ENCODE results near the gene KIRREL2.
"Not testable (repeated sequence)": the region's sequence is repeated elsewhere in the genome, so short reads cannot be mapped to it uniquely, and the experiment has no call there.

KIRREL2 gene

GRCh38 chr19:35856546-35857149 lies at the start of gene KIRREL2:
Gene KIRREL2 (plus strand): TSS chr19:35856911. CDS start chr19:35857120, 209 bp downstream.
- DNase-seq: no peak

DNA sequence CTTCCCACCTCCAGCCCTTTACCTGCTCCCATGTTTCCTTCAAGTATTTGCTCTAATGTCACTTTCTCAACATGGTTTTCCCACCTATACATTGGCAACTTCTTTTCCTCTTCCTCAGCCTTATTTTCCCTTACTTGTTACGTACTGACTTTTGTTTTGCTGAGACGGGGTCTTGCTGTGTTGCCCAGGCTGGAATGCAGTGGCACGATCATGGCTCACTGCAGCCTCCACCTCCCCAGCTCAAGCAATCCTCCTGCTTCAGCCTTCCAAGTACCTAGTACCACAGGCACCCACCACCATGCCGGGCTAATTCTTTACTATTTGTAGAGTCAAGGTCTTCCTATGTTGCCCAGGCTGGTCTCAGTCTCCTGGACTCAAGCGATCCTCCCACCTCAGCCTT lies 49.1 kb upstream of the KIRREL2 start:
- no peak for DNase-seq

- DNase-seq: no peak
Observed at GRCh38 chr19:35811317-35812219, 45.1 kb upstream of the KIRREL2 start.

GRCh38 chr19:35812220-35813042 lies 44.3 kb upstream of the KIRREL2 start, which contains the start of gene PRODH2:
Gene PRODH2 (minus strand): TSS chr19:35812845. CDS start chr19:35812805, 40 bp downstream.
- no peak for DNase-seq

DNA sequence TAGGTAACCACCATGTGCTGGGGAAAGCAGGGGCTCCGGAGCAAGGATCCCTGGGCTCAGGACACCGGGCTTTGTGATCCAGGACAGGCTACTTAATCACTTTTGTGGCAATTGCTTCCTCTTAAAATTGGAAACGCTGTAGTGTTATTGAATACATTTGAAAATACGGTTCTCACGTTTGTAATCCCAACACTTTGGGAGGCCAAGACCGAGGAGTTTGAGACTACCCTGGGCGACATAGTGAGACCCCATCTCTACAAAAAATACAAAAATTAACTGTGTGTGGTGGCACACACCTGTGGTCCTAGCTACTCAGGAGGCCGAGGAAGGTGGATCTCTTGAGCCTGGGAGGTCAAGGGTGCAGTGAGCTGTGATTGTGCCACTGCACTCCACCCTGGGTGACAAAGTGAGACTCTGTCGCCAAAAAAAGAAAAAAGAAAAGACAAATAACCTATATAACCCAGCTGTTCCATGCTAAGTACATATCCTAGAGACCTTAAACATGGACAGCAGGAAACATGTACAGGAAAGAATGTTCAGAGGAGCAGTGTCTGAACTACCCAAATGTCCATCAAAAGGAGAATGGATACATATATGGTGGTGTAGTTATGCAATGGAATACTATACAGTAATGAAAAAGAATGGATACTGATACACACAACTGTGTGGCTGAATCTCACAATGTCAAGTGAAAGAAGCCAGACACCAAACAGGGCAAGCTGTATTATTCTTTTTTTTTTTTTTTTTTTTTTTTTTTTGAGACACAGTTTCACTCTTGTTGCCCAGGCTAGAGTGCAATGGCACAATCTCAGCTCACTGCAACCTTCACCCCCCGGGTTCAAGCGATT lies 43.4 kb upstream of the KIRREL2 start:
- DNase-seq: no peak

DNA sequence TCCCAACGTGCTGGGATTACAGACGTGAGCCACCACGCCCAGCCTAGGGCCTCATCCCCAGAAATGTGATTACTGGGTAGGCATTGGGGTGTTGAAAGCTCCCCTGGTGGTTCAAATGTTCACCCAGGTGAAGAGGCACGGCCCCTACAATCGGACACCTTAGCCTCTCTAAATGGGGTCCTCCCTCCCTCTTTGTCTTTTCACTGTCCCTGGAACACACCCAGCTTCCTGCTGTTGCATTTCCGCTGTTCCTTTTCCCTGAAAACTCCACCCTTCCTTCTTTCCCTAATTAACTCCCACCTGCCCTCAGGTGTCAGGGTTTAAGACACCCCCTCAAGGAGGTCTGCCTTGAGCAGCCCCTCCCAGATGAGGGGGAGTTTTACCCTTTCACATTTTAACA lies 40.4 kb upstream of the KIRREL2 start:
- DNase-seq: no peak

DNA sequence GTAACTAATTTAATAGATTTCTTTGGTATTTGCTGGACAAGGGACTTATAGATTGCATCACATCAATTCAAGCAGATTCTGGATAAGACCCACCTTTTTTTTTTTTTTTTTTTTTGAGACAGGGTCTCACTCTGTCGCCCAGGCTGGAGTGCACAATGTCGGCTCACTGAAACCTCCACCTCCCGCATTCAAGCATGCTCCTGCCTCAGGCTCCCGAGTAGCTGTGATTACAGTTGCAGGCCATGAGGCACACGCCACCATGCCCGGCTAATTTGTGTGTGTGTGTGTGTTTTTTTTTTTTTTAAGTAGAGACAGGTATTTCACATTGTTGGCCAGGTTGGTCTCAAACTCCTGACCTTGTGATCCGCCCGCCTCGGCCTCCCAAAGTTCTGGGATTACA lies 39.9 kb upstream of the KIRREL2 start:
- DNase-seq: no peak

DNA sequence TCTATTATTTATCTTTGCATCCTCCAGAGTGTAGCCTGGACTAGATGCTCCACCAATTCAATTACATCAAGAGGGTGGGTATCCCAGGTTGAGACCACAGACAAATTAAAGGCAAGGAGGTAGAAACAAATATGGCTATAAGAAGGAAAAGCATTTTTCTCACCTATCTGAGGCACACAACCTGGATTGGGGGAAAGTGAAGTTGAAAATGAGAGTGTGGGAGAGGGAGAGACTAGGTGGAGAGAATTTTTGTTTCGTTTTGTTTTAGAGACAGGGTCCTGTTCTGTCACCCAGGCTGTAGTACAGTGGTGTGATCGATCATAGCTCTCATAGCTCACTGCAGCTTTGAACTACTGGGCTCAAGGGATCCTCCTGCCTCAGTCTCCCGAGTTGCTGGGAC lies 38.3 kb upstream of the KIRREL2 start:
- no peak for DNase-seq

DNA sequence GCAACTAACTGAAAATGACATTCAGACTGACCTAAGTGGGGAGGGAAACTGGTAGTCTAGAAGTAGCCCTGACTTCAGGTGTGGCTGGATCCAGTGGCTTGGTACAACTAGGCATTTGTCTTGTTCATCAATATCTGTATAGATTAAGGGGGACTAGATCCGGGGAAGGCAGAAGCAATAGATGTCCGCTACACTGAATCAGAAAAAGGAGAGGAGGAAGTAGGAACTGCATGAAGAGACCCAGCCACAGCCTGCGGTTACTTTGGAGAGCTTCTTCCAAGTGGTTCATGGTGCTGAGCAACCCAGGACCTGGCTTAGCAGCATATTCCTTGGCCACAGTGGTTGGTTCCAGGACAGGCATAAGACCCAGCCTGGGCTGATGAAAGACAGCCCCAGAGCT lies 34.1 kb upstream of the KIRREL2 start:
- no peak for DNase-seq

DNA sequence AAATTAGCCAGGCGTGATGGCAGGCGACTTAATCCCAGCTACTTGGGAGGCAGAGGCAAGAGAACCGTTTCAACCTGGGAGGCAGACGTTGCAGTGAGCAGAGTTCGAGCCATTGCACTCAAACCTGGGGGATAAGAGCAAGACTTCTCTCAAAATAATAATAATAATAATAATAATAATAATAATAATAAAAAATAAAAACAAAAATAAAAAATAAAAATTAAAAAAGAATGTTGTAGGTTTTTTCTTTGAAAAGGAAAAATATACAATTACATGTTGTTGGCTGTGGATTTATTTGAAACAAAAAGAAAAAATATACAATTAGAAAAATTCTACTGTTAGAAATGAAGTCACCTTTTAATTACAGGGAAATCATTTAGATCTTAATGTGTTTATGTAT lies 32.6 kb upstream of the KIRREL2 start:
- DNase-seq: no peak

- DNase-seq: no peak
Observed at GRCh38 chr19:35828692-35829301, 27.9 kb upstream of the KIRREL2 start.

DNA sequence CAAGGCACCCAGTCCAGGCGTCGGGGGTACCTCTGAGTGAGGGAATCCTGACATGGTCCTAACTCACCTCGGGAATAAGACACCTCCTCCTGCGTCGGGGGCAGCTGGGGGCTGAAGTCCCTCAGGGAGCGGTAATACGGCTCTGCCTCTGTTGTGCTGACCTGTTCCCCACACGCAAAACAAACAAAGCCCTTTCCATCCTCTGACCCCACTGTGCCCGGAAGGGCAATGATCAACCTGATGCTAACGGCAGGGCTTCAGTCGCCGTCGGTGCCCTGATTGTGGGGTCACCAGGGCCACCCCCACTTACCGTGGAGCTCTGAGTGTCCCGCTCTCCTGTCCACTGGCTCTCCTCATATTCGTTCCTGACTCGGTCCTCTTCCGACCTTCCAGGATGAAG lies 25.7 kb upstream of the KIRREL2 start:
- DNase-seq: no peak

DNA sequence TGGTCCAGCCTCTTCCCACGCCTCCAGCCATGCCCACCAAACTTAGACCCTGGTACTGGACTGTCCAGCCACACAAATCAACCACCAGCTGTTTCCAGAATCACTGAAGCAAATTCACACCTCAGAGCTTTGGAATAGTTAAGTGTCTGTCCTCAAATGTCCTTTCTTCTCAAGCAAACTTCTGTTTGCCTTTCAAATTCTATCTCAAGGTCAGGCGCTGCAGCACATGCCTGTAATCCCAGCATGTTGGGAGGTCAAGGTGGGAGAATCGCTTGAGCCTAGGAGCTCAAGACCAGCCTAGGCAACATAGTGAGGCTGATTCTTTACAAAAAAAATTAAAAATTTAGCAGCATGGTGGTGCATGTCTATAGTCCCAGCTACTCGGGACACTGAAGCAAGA lies 24.7 kb upstream of the KIRREL2 start:
- no peak for DNase-seq

- DNase-seq: no peak
Observed at GRCh38 chr19:35833972-35834371, 22.7 kb upstream of the KIRREL2 start.

DNA sequence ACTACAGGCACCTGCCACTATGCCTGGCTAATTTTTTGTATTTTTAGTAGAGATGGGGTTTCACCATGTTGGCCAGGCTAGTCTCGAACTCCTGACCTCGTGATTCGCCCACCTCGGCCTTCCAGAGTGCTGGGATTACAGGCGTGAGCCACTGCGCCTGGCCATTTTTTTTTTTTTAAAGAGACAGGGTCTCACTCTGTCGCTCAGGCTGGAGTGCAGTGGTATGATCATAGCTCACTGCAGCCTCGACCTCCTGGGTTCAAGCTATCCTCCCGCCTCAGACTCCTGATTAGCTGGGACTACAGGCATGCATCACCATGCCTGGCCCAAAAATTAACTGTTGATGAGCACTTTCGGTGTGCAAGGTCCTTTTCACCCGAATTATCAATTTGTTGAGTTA lies 20.6 kb upstream of the KIRREL2 start:
- DNase-seq: not testable (repeated sequence)

DNA sequence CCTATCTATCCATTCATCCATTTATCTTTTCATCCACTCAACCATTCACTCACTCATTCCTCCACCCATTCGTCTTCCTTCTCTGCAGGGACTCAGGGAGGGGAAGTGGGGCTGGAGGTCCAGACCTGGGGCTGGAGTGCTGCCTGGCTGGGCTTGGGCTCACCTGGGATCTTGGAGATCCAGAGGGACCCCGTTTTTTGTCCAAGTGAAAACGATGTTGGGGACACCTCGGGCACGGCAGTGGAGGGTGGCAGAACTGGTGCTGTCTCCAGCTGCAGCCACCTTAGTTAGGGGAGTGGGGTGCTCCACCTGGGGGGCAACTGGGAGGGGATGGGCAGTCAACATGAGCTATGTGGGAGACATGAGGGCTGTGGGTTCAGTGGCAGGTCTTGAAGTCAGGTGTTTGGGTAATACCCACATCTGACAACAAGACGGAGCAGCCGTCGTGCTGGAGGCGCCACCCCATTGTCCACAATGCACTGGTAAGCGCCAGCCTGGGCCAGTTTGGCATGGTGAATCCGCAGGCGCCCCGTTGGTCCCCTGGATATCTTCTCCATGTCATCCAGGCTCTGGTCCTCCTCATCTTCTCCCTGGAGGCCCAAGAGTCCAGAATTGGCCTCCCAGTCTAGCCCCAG lies 14.6 kb upstream of the KIRREL2 start:
- DNase-seq: no peak

GRCh38 chr19:35842666-35843272 lies 13.9 kb upstream of the KIRREL2 start:
- DNase-seq: no peak

DNA sequence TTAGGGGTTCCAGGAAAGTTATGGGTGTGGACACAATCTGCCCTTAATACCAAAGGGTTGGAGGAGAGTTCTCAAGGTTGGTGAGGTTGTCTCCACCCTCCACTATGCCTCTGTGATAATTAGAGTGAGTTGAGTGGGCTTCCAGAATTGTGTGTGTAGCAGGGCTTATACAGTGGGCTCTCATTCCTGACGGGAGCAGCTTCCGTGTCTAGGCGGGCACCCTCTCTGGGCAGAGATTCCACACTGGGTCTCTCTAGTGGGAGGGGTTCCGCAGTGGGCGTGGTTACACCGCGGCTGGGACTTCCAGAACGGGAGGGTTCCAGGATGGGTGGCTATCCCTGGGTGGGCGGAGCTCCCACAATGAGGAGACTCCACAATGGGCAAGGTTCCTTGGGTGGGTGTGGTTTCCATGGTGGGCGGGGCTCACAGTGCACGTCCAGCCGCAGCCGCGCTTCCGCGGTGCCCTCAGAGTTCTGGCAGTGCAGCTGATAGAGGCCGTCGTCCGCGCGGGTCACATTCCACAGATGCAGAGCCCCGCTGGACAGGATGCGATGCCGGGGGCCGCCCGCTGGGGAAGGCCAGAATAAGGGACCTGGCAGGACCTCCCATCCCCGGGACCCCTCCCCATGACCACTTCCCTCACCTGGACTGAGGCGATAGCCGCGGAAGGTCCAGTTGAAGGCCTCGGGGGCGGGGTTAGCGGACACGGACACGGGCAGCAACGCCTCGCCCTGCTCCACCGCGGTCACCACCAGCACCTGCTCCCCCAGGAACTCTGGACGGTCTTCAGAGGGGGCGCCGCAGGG lies 12.8 kb upstream of the KIRREL2 start:
- no peak for DNase-seq

DNA sequence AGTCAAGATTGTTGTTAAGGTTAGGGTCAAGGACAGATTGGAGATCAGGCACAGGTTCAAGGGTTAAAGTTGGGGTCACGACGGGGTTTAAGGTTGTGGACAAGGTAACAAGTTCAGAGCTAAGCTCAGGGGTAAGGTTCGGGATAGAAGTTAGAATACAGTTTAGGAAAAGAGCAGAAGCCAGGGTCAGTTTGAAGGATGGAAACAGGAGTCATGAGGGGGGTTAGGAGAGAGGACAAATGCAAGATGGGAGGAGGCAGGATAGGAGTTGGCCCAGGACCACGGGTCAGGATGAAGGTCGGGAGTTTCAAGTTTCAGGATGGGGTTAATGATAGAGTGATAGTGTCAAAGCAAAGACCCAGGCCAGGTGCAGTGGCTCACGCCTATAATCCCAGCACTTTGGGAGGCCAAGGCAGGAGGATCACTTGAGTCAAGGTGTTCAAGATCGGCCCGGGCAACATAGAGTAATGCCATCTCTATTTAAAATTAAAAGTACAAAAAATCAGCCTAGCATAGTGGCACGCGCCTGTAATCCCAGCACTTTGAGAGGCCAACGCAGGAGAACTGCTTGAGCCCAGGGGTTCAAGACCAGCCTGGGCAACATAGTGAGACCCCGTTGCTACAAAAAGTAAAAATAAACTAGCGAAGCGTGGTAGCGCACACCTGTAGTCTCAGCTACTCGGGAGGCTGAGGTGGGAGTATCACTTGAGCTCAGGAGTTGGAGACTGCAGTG lies 12.1 kb upstream of the KIRREL2 start:
- no peak for DNase-seq
